Activated CD4-positive, alpha-beta memory T cell treated with anti-CD3 and anti-CD28 coated beads, Interleukin-2, amount 10 ng/mL, durations not matched to agents 7 days and 5 days (primary cell): ENCODE results near the gene FOXG1. TPM values are rescaled to one million over a fixed set of nuclear protein-coding genes. Genes with fewer than 3 reads are reported as not detected.

Experiments
- CTCF ChIA-PET: fragments of 350-600 bp; sonication (Branson Sonifier 250); formaldehyde crosslinking; loops from one replicate; lab custom pipeline; 2021; ENCODE audit warnings: antibody characterized with exemption, inconsistent platforms; lab: Charles Lee
- POLR2A ChIA-PET: fragments of 350-600 bp; sonication (Branson Sonifier 250); formaldehyde crosslinking; loops from one replicate; lab custom pipeline; 2021; ENCODE audit warnings: antibody characterized with exemption; lab: Charles Lee
- DNase-seq: peaks from one replicate; pipeline ENCODE4 v3.0.0-alpha.2; 2020
- H3K27ac Mint-ChIP-seq: one replicate; pipeline ENCODE4 v1.8.0; 2021; ENCODE audit warnings: mild to moderate bottlenecking, mixed read lengths
- H3K27me3 Mint-ChIP-seq: one replicate; pipeline ENCODE4 v1.8.0; 2021; ENCODE audit warnings: mixed read lengths
- H3K36me3 Mint-ChIP-seq: one replicate; pipeline ENCODE4 v1.8.0; 2021; ENCODE audit warnings: low read depth, mixed read lengths
- H3K4me1 Mint-ChIP-seq: one replicate; pipeline ENCODE4 v1.8.0; 2021; ENCODE audit warnings: mixed read lengths
- H3K4me3 Mint-ChIP-seq: one replicate; pipeline ENCODE4 v1.8.0; 2021; ENCODE audit warnings: mild to moderate bottlenecking, mixed read lengths
- H3K9me3 Mint-ChIP-seq: one replicate; pipeline ENCODE4 v1.8.0; 2021; ENCODE audit warnings: mixed read lengths
- total RNA-seq, 2 experiments: library from RNA; stranded (reverse); gene quantifications; one replicate each; pipeline ENCODE4 v1.2.3, GENCODE V29; 2021

FOXG1 gene
- total RNA-seq, 2 experiments from 2014 or later: not detected

DNA sequence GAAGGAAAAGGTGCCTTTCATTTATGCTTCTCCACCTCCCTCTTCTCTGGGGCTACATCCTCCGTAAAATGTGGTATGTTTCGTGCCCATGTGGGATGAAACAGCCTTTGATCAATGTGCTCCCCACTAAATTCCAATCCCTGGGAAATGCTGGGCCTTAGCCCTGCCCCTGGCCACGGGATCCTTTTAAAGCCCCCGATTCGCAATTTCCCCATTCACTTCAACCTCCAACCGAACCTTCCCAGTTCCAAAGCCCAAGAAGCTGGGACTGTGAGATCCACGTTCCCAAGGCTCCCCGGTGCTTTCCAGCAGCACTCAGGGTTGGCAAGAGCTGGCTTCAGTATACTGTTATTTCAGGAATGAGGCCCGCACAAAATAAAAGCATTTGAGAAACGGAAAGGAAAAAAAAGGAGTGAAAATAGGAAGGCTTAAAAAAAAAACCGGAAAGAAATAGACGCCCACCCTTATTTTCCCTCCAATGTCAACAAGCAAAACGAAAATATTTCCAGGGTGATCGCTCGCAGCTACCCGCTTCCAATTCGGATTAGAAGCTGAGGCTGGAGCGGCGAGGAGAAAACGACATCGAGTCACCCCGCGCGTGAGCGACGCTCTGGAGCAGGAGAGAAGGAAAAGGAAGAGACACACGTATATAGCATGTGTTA, 1.3 kb upstream of the FOXG1 start:
- peaks cover 3% of the 10 kb centered on the region for H3K9me3 Mint-ChIP-seq
- H3K4me3 Mint-ChIP-seq: peak overlapping the region; percentile 10
- H3K27ac Mint-ChIP-seq: no peak overlapping the region
- H3K36me3 Mint-ChIP-seq: peaks cover 13% of the 10 kb centered on the region
- peaks cover 6% of the 10 kb centered on the region for H3K4me1 Mint-ChIP-seq
- ChIA-PET POLR2A (no interaction called here), CTCF (no interaction called here)
- H3K27me3 Mint-ChIP-seq: peaks cover 59% of the 10 kb centered on the region
- no peak for DNase-seq

GRCh38 chr14:28765831-28766468, 637 bp upstream of the FOXG1 start:
- Mint-ChIP-seq H3K27ac (peak overlapping the region; percentile 71), H3K9me3 (peaks cover 3% of the 10 kb centered on the region), H3K4me3 (peak overlapping the region; percentile 45), H3K4me1 (peaks cover 6% of the 10 kb centered on the region), H3K36me3 (peaks cover 13% of the 10 kb centered on the region), H3K27me3 (peaks cover 55% of the 10 kb centered on the region)
- POLR2A ChIA-PET: no interaction called here
- CTCF ChIA-PET: no interaction called here
- DNase-seq: no peak

DNA sequence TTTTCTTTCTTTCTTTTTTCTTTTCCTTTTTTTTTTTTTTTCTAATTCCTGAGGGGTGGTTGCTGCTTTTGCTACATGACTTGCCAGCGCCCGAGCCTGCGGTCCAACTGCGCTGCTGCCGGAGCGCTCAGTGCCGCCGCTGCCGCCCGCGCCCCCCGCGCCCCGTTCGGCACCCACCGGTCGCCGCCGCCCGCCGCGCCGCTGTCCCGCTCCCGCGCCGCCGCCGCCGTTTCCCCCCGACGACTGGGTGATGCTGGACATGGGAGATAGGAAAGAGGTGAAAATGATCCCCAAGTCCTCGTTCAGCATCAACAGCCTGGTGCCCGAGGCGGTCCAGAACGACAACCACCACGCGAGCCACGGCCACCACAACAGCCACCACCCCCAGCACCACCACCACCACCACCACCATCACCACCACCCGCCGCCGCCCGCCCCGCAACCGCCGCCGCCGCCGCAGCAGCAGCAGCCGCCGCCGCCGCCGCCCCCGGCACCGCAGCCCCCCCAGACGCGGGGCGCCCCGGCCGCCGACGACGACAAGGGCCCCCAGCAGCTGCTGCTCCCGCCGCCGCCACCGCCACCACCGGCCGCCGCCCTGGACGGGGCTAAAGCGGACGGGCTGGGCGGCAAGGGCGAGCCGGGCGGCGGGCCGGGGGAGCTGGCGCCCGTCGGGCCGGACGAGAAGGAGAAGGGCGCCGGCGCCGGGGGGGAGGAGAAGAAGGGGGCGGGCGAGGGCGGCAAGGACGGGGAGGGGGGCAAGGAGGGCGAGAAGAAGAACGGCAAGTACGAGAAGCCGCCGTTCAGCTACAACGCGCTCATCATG, 654 bp downstream of the FOXG1 start:
- peaks cover 3% of the 10 kb centered on the region for H3K9me3 Mint-ChIP-seq
- peaks cover 6% of the 10 kb centered on the region for H3K4me1 Mint-ChIP-seq
- ChIA-PET CTCF (no interaction called here), POLR2A (no interaction called here)
- H3K27ac Mint-ChIP-seq: no peak overlapping the region
- peaks cover 13% of the 10 kb centered on the region for H3K36me3 Mint-ChIP-seq
- H3K27me3 Mint-ChIP-seq: peaks cover 42% of the 10 kb centered on the region
- DNase-seq: no peak
- H3K4me3 Mint-ChIP-seq: peak overlapping the region; percentile 24

DNA sequence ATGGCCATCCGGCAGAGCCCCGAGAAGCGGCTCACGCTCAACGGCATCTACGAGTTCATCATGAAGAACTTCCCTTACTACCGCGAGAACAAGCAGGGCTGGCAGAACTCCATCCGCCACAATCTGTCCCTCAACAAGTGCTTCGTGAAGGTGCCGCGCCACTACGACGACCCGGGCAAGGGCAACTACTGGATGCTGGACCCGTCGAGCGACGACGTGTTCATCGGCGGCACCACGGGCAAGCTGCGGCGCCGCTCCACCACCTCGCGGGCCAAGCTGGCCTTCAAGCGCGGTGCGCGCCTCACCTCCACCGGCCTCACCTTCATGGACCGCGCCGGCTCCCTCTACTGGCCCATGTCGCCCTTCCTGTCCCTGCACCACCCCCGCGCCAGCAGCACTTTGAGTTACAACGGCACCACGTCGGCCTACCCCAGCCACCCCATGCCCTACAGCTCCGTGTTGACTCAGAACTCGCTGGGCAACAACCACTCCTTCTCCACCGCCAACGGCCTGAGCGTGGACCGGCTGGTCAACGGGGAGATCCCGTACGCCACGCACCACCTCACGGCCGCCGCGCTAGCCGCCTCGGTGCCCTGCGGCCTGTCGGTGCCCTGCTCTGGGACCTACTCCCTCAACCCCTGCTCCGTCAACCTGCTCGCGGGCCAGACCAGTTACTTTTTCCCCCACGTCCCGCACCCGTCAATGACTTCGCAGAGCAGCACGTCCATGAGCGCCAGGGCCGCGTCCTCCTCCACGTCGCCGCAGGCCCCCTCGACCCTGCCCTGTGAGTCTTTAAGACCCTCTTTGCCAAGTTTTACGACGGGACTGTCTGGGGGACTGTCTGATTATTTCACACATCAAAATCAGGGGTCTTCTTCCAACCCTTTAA, 1.5 kb downstream of the FOXG1 start:
- peak overlapping the region; percentile 49 for H3K27ac Mint-ChIP-seq
- H3K9me3 Mint-ChIP-seq: peaks cover 3% of the 10 kb centered on the region
- CTCF ChIA-PET: no interaction called here
- peaks cover 6% of the 10 kb centered on the region for H3K4me1 Mint-ChIP-seq
- H3K36me3 Mint-ChIP-seq: peaks cover 13% of the 10 kb centered on the region
- peak overlapping the region; percentile 14 for H3K4me3 Mint-ChIP-seq
- H3K27me3 Mint-ChIP-seq: peaks cover 47% of the 10 kb centered on the region
- DNase-seq: no peak
- POLR2A ChIA-PET: no interaction called here

DNA sequence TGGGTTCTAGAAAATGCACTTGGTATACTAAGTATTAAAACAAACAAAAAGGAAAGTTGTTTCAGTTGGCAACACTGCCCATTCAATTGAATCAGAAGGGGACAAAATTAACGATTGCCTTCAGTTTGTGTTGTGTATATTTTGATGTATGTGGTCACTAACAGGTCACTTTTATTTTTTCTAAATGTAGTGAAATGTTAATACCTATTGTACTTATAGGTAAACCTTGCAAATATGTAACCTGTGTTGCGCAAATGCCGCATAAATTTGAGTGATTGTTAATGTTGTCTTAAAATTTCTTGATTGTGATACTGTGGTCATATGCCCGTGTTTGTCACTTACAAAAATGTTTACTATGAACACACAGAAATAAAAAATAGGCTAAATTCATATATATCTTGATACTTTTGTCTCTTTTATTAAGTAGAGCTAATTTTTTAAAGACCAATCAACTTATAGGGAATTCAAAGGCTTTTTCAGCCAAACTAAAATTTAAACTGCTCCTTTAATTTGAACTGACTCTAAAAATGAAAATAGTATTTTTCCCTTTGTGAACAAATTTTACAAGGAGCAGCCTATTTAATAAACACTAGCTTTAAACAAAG, 2.8 kb downstream of the FOXG1 start:
- Mint-ChIP-seq H3K27ac (no peak overlapping the region), H3K4me1 (peaks cover 6% of the 10 kb centered on the region), H3K9me3 (peaks cover 3% of the 10 kb centered on the region), H3K4me3 (no peak overlapping the region), H3K36me3 (peaks cover 16% of the 10 kb centered on the region), H3K27me3 (peaks cover 49% of the 10 kb centered on the region)
- ChIA-PET POLR2A (no interaction called here), CTCF (no interaction called here)
- no peak for DNase-seq

GRCh38 chr14:28770061-28770460, 3.5 kb downstream of the FOXG1 start:
- Mint-ChIP-seq H3K9me3 (peaks cover 3% of the 10 kb centered on the region), H3K36me3 (peaks cover 16% of the 10 kb centered on the region), H3K27ac (no peak overlapping the region), H3K4me1 (peaks cover 6% of the 10 kb centered on the region), H3K27me3 (peaks cover 49% of the 10 kb centered on the region), H3K4me3 (no peak overlapping the region)
- DNase-seq: no peak
- ChIA-PET CTCF (no interaction called here), POLR2A (no interaction called here)

- CTCF ChIA-PET: no interaction called here
- Mint-ChIP-seq H3K27ac (no peak overlapping the region), H3K27me3 (peaks cover 49% of the 10 kb centered on the region), H3K4me1 (peaks cover 6% of the 10 kb centered on the region), H3K9me3 (peaks cover 3% of the 10 kb centered on the region), H3K36me3 (peaks cover 14% of the 10 kb centered on the region), H3K4me3 (no peak overlapping the region)
- POLR2A ChIA-PET: no interaction called here
- DNase-seq: no peak
These were observed 4.0 kb downstream of the FOXG1 start for GRCh38 chr14:28770630-28771029.

GRCh38 chr14:28771168-28771567, 4.6 kb downstream of the FOXG1 start:
- DNase-seq: no peak
- Mint-ChIP-seq H3K4me1 (peaks cover 3% of the 10 kb centered on the region), H3K4me3 (no peak overlapping the region), H3K27ac (no peak overlapping the region), H3K27me3 (peaks cover 49% of the 10 kb centered on the region), H3K9me3 (peaks cover under 1% of the 10 kb centered on the region), H3K36me3 (peaks cover 11% of the 10 kb centered on the region)
- CTCF ChIA-PET: no interaction called here
- POLR2A ChIA-PET: no interaction called here

DNA sequence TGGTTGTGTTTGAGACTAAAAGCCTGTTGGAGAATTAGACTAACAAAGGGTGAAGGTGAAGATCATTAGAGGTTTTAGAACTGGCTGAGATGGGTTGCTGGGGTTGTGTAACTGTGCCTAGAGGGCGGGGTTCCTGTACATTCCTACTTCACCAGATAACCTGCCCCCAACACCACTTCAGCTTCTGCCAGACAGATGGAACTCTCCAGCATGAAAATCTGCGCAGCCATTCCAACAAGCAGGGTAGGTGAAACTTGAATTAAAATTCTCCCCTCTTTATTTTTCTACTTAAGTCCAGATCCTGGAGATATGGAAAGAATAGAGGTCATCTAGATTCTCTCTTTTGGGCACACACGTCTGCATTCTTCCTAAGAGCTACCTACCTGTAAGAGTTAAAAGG, 6.0 kb downstream of the FOXG1 start:
- DNase-seq: no peak
- H3K27ac Mint-ChIP-seq: no peak overlapping the region
- H3K4me1 Mint-ChIP-seq: peaks cover 2% of the 10 kb centered on the region
- ChIA-PET POLR2A (no interaction called here), CTCF (no interaction called here)
- H3K27me3 Mint-ChIP-seq: peaks cover 47% of the 10 kb centered on the region
- H3K4me3 Mint-ChIP-seq: no peak overlapping the region
- no peaks in the 10 kb centered on the region for H3K9me3 Mint-ChIP-seq
- peaks cover 10% of the 10 kb centered on the region for H3K36me3 Mint-ChIP-seq

GRCh38 chr14:28773176-28773575, 6.6 kb downstream of the FOXG1 start:
- DNase-seq: no peak
- Mint-ChIP-seq H3K27ac (no peak overlapping the region), H3K9me3 (no peaks in the 10 kb centered on the region), H3K27me3 (peaks cover 41% of the 10 kb centered on the region), H3K4me1 (peaks cover under 1% of the 10 kb centered on the region), H3K36me3 (peaks cover 6% of the 10 kb centered on the region), H3K4me3 (no peak overlapping the region)
- POLR2A ChIA-PET: no interaction called here
- CTCF ChIA-PET: no interaction called here

- DNase-seq: no peak
- Mint-ChIP-seq H3K4me3 (no peak overlapping the region), H3K27ac (no peak overlapping the region), H3K9me3 (no peaks in the 10 kb centered on the region), H3K4me1 (no peaks in the 10 kb centered on the region), H3K27me3 (peaks cover 34% of the 10 kb centered on the region), H3K36me3 (peaks cover 4% of the 10 kb centered on the region)
- POLR2A ChIA-PET: no interaction called here
- CTCF ChIA-PET: no interaction called here
These were observed 7.5 kb downstream of the FOXG1 start for GRCh38 chr14:28773861-28774691.
